Left lung (tissue), 10 donors: ENCODE data around the gene REEP1. TPM values are rescaled to one million over a fixed set of nuclear protein-coding genes. Genes with fewer than 3 reads are reported as not detected.

Experiments used
- ATAC-seq: fragments of 200-7000 bp; cut with Tn5 transposase; one replicate; pipeline ENCODE4 v1.9.1; 2020; ENCODE audit warnings: moderate library complexity
- DNase-seq, 4 donors: peaks; one replicate each; pipeline ENCODE4 v3.0.0-alpha.2; 2013 to 2020
- H3K27ac ChIP-seq, 2 donors: fragments of 200-600 bp; sonication (generic) in 1 of 2; one replicate each; pipeline versions ENCODE4 v1.5.0 to v1.8.0; 2020 to 2021
- H3K27me3 ChIP-seq, 2 donors: fragments of 200-600 bp; sonication (generic) in 1 of 2; one replicate each; pipeline versions ENCODE4 v1.5.0 to v1.8.0; 2020 to 2021
- H3K36me3 ChIP-seq, 2 donors: fragments of 200-600 bp; sonication (generic) in 1 of 2; one replicate each; pipeline versions ENCODE4 v1.5.0 to v1.8.0; 2020 to 2021
- H3K4me1 ChIP-seq, 2 donors: fragments of 200-600 bp; one replicate each; pipeline ENCODE4 v1.8.0; 2021
- H3K4me3 ChIP-seq, 2 donors: fragments of 200-600 bp; sonication (generic) in 1 of 2; one replicate each; pipeline versions ENCODE4 v1.5.0 to v1.8.0; 2020 to 2021; ENCODE audit warnings: mild to moderate bottlenecking in 1 of 2
- H3K9me3 ChIP-seq, 2 donors: fragments of 200-600 bp; sonication (generic) in 1 of 2; one replicate each; pipeline versions ENCODE4 v1.5.0 to v1.8.0; 2020 to 2021
- intact Hi-C, 2 donors: fragments of 100-400 bp; cut with DNase I; formaldehyde crosslinking; loops; one replicate each; pipeline versions ENCODE4 v1.11.2 to v1.14.2; 2022
- polyA plus RNA-seq, 6 donors: library from polyadenylated mRNA; unstranded; fragments of 120-200 nt; gene quantifications; one replicate each; pipeline ENCODE4 v1.2.1, GENCODE V29; 2013; ENCODE audit not compliant: insufficient read length in 6 of 6
- total RNA-seq, 2 donors: library from RNA; stranded (reverse); fragmentation: NEBNext Ultra II Directional; extraction: Animal tissue kit (Norgen Biotek cat#: 25700); gene quantifications; one replicate each; pipeline ENCODE4 v1.2.1, GENCODE V29; 2021
- TF ChIP-seq, protein P1 (sequence below), 2 donors: fragments of 200-600 bp; sonication (generic) in 1 of 2; IDR thresholded peaks; one replicate each; pipeline versions ENCODE4 v1.5.0 to v1.8.0; 2021; ENCODE audit warnings: antibody characterized with exemption in 2 of 2
- donor health status: DM: no; HTN: yes; CAD: no.
- donor health status: DM: no; HTN: no; CAD: no.

Gene REEP1
- total and polyA plus RNA-seq, 8 donors = 4.8 to 19.9 (median 17.1) TPM

DNA sequence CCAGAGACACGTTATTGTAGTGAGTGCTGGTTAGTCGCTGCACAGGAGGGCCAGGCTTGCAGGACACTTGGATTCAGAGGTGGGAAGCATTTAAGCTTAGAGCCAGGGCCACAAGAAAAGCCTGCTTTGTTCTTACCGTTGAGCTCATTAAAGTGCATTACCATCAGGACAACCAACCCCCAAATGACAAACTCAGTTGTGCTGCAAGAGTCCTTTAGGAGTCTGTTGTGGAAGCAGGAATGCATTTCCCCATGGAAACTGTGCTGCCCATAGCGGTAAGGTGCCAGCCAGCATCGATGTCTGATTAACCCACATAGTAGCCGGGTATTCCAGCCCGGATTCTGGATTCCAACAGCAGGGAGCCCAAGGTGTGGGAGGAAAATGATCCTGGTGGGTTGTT is 23.4 kb upstream of the REEP1 start:
- Histone ChIP-seq H3K9me3 (no peaks in the 10 kb centered on the region), H3K4me1 (no peaks in the 10 kb centered on the region), H3K27me3 (no peaks in the 10 kb centered on the region), H3K4me3 (no peak overlapping the region), H3K36me3 (no peaks in the 10 kb centered on the region), H3K27ac (no peak overlapping the region)
- ATAC-seq = no peak
- intact Hi-C loops = loop anchor here in 1 of 2 donors (10.0 kb wide), 1 partner anchor 136 kb away; no protein-coding TSS in a partner anchor
- TF ChIP-seq, protein P1, sequence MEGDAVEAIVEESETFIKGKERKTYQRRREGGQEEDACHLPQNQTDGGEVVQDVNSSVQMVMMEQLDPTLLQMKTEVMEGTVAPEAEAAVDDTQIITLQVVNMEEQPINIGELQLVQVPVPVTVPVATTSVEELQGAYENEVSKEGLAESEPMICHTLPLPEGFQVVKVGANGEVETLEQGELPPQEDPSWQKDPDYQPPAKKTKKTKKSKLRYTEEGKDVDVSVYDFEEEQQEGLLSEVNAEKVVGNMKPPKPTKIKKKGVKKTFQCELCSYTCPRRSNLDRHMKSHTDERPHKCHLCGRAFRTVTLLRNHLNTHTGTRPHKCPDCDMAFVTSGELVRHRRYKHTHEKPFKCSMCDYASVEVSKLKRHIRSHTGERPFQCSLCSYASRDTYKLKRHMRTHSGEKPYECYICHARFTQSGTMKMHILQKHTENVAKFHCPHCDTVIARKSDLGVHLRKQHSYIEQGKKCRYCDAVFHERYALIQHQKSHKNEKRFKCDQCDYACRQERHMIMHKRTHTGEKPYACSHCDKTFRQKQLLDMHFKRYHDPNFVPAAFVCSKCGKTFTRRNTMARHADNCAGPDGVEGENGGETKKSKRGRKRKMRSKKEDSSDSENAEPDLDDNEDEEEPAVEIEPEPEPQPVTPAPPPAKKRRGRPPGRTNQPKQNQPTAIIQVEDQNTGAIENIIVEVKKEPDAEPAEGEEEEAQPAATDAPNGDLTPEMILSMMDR (IDR thresholded peaks at IDR 0.05) = no peak
- DNase-seq = no peak

DNA sequence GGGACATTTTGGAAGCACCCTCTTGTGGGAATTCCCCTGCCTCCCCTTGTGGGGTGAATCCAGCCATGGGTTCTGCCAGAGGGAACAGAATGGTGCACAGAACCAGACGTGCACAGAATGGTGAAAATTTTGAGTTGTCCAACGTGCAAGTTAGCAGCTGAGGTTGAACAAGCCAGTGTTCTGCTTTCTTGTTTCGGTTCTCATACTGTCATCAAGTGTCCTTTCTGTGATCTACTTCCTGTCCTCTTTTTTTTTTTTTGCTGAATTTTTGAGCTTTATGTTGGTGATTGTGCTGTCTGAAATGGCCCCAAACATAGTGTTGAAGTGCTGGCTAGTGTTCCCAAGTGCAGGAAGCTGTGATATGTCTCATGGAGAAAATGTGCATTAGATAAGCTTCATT is 21.5 kb upstream of the REEP1 start:
- ATAC-seq (no peak), DNase-seq (no peak)
- no peaks in the 10 kb centered on the region for H3K27me3 ChIP-seq
- no peak overlapping the region for H3K27ac ChIP-seq
- no peak overlapping the region for H3K4me3 ChIP-seq
- intact Hi-C loops = no loop called here
- no peaks in the 10 kb centered on the region for H3K4me1 ChIP-seq
- no peaks in the 10 kb centered on the region for H3K9me3 ChIP-seq
- H3K36me3 ChIP-seq = no peaks in the 10 kb centered on the region
- TF ChIP-seq, protein P1 (IDR thresholded peaks at IDR 0.05) = no peak

DNA sequence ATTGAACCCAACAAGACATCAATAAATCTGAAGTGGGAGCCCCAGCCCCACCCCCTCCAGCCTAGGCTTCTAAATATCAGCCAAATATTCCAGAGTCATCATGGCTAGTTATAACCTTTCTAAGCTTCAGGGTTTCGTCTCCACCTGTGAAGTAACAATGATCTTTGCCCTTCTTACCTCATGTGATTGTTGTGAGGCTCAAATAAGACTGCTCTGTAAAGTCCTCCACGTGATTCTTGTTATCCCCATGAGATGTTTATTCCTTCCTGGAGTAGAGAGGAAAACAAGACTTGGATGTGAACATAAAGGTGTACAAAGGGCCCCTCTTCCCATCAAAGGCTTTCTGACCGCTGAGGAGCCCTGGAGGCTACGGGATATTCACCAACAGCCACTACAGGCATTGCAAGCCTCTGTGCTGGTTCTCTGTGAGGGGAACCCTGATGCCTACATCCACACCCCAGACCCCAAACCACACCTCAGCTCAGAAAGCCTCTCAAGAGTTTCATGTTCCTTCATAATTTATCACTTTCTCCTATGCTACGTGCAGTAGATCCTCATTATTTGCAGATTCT is 20.1 kb upstream of the REEP1 start:
- H3K4me3 ChIP-seq = no peak overlapping the region
- no peaks in the 10 kb centered on the region for H3K4me1 ChIP-seq
- no peaks in the 10 kb centered on the region for H3K9me3 ChIP-seq
- ATAC-seq (no peak), DNase-seq (no peak)
- intact Hi-C loops = no loop called here
- TF ChIP-seq, protein P1 (IDR thresholded peaks at IDR 0.05) = no peak
- H3K27me3 ChIP-seq = peaks cover 0 to 4% of the 10 kb centered on the region in 2 donors
- no peak overlapping the region for H3K27ac ChIP-seq
- H3K36me3 ChIP-seq = no peaks in the 10 kb centered on the region

DNA sequence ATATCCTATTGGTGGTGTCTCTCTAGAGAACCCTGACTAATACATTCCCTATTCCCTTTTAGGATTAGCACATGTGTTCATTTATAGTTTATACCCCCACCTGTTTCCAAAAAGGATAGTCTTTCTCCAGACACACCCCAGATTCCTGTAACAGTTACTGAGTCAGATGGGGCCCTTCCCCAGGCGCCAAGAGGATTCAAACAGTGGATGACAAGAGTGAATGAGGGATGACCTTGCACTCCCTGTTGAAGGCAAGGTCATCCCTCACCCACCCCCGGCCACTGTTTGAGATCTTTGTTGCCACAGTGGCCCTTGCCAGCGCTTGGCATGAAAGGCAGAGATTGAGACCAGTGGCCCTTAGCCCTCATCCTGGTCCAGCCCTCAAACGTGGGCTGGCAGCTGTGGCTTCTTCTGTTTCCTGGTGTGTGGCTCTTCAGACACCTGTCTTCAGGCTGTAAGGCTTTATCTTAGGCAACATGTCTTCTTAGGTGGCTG is 15.3 kb upstream of the REEP1 start:
- intact Hi-C loops = no loop called here
- Histone ChIP-seq H3K9me3 (no peaks in the 10 kb centered on the region), H3K27me3 (peaks cover 0 to 17% of the 10 kb centered on the region in 2 donors), H3K4me3 (no peak overlapping the region), H3K27ac (no peak overlapping the region), H3K36me3 (no peaks in the 10 kb centered on the region), H3K4me1 (no peaks in the 10 kb centered on the region)
- TF ChIP-seq, protein P1 (IDR thresholded peaks at IDR 0.05) = no peak
- ATAC-seq (no peak), DNase-seq (no peak)

DNA sequence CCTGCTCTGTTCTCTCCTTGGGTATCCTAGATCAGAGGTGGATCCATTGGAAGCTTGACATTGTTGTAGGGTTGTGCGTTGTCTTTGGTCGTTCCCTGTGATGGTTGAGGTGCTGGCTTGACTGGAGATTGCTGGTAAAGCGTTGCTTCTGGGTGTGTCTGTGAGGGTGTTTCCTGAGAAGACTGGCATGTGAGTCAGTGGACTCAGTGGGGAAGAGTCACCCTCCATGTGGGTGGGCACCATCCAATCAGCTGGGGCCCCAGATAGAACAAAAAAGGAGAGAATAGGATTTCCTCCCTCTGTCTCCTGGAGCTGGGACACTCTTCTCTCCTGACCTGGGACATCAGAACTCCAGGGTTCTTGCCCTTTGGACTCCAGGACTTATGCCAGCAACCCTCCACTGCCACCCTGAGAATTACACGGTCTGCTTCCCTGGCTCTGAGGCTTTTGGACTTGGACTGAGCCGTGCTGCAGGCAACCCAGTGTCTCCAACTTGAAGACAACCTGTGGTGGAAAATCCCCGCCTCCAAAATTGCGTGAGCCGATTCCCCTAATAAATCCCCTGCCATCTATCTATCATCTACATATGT is 14.8 kb upstream of the REEP1 start:
- Histone ChIP-seq H3K4me3 (no peak overlapping the region), H3K27me3 (peaks cover 0 to 20% of the 10 kb centered on the region in 2 donors), H3K4me1 (no peaks in the 10 kb centered on the region), H3K27ac (no peak overlapping the region), H3K9me3 (no peaks in the 10 kb centered on the region), H3K36me3 (no peaks in the 10 kb centered on the region)
- TF ChIP-seq, protein P1 (IDR thresholded peaks at IDR 0.05) = no peak
- intact Hi-C loops = no loop called here
- ATAC-seq = no peak
- no peak for DNase-seq
